Muscle of leg (tissue), 11 donors: ENCODE results near the gene CITED4. TPM values are rescaled to one million over a fixed set of nuclear protein-coding genes. Genes with fewer than 3 reads are reported as not detected.

Source experiments
- DNase-seq: peaks from one replicate; pipeline ENCODE4 v3.0.0; 2013
- H3K27ac ChIP-seq: one replicate; pipeline ENCODE4 v1.5.1; 2013; ENCODE audit warnings: mild to moderate bottlenecking, low read length, control low read depth
- H3K27me3 ChIP-seq: one replicate; pipeline ENCODE4 v1.6.1; 2013; ENCODE audit warnings: low read length; ENCODE audit not compliant: control insufficient read depth, insufficient read depth
- H3K36me3 ChIP-seq: one replicate; pipeline ENCODE4 v1.6.1; 2013; ENCODE audit warnings: low read length; ENCODE audit not compliant: control insufficient read depth, insufficient read depth
- H3K4me1 ChIP-seq: one replicate; pipeline ENCODE4 v1.6.1; 2013; ENCODE audit warnings: low read length; ENCODE audit not compliant: control insufficient read depth, insufficient read depth
- H3K4me3 ChIP-seq: one replicate; pipeline ENCODE4 v1.5.1; 2013; ENCODE audit warnings: low read length, control low read depth
- H3K9me3 ChIP-seq: replicated peaks from 2 replicates; pipeline ENCODE4 v1.6.1; 2013; ENCODE audit warnings: low read depth, low read length; ENCODE audit not compliant: control insufficient read depth
- WGBS: methylation state at CpG from one replicate; pipeline ENCODE4 v1.1.5; 2013; ENCODE audit warnings: missing lambda C conversion rate; ENCODE audit not compliant: insufficient coverage; 5-methylcytosine and 5-hydroxymethylcytosine counted together
- polyA plus RNA-seq, 8 donors: library from polyadenylated mRNA; unstranded; fragments of 120-200 nt; gene quantifications; one replicate each; pipeline versions ENCODE4 v1.2.1 to v1.2.3, GENCODE V29; 2013; ENCODE audit warnings: inconsistent platforms in 1 of 8, low replicate concordance in 1 of 8; ENCODE audit not compliant: insufficient read length in 8 of 8, insufficient read depth in 1 of 8
- total RNA-seq: library from RNA; stranded (reverse); fragments of 120-200 nt; gene quantifications from one replicate; pipeline ENCODE4 v1.2.4, GENCODE V29; 2013

CITED4 gene
- total and polyA plus RNA-seq, 9 donors: 0.95 to 3.2 (median 1.5) TPM

- no peaks in the 10 kb centered on the region for H3K9me3 ChIP-seq
- WGBS: 16% methylated on average over 18 of the region's 19 CpGs
- peak overlapping the region; percentile 47 for H3K4me3 ChIP-seq
- DNase-seq: peak; percentile 14
- H3K36me3 ChIP-seq: peaks cover 6% of the 10 kb centered on the region
- no peak overlapping the region for H3K27ac ChIP-seq
- H3K27me3 ChIP-seq: peaks cover 37% of the 10 kb centered on the region
- peaks cover 26% of the 10 kb centered on the region for H3K4me1 ChIP-seq
Observed at GRCh38 chr1:40817791-40818263, 44.3 kb downstream of the CITED4 start.

- H3K9me3 ChIP-seq: no peaks in the 10 kb centered on the region
- 69% methylated on average over 7 of the region's 9 CpGs for WGBS
- no peak overlapping the region for H3K4me3 ChIP-seq
- peaks cover 37% of the 10 kb centered on the region for H3K27me3 ChIP-seq
- no peak overlapping the region for H3K27ac ChIP-seq
- peaks cover 16% of the 10 kb centered on the region for H3K4me1 ChIP-seq
- DNase-seq: no peak
- H3K36me3 ChIP-seq: peaks cover 5% of the 10 kb centered on the region
Observed at GRCh38 chr1:40815420-40815819, 46.7 kb downstream of the CITED4 start.

Other genes starting within 250 kb of the CITED4 start
- 0.49 TPM for gene RIMS3, start 196.7 kb downstream of the CITED4 start, total RNA-seq
- gene RIMS3, start 196.7 kb downstream of the CITED4 start, polyA plus RNA-seq: under 1 TPM; 0.44 to 0.99 (median 0.62) TPM
- 35.7 TPM for gene NFYC, start 170.7 kb downstream of the CITED4 start, total RNA-seq
- 10 to 100 TPM; 52.6 to 66.4 (median 60.4) TPM for gene NFYC, start 170.7 kb downstream of the CITED4 start, polyA plus RNA-seq
- gene KCNQ4, start 78.6 kb downstream of the CITED4 start, total RNA-seq: 6.3 TPM
- 10 to 100 TPM in 6 of 8 donors, 1 to 10 TPM in 2; 6.3 to 33.1 (median 23.1) TPM for gene KCNQ4, start 78.6 kb downstream of the CITED4 start, polyA plus RNA-seq
- gene CTPS1, start 117.3 kb upstream of the CITED4 start, total RNA-seq: 12.3 TPM
- 10 to 100 TPM; 16.8 to 24.8 (median 21.0) TPM for gene CTPS1, start 117.3 kb upstream of the CITED4 start, polyA plus RNA-seq
- 0.58 TPM for gene SLFNL1, start 159.4 kb upstream of the CITED4 start, total RNA-seq
- under 1 TPM; 0.28 to 0.90 (median 0.50) TPM for gene SLFNL1, start 159.4 kb upstream of the CITED4 start, polyA plus RNA-seq